ENCODE measurements around the gene MUC20. TPM values are rescaled to one million over a fixed set of nuclear protein-coding genes. Genes with fewer than 3 reads are reported as not detected.
"Not testable (repeated sequence)": the region's sequence is repeated elsewhere in the genome, so short reads cannot be mapped to it uniquely, and the experiment has no call there.

Gene MUC20
- total and polyA plus RNA-seq, 2 experiments from 2014 or later: 0.29 TPM; not detected in 1

- no peak for TF ChIP-seq ZNF462 (CRISPR knock-in tag; IDR thresholded peaks at IDR 0.05)
- TF ChIP-seq JUNB (IDR thresholded peaks at IDR 0.05; ENCODE audit: unreplicated experiment): no peak
- TF ChIP-seq ZNF331 (CRISPR knock-in tag; IDR thresholded peaks at IDR 0.05; ENCODE audit: low read depth): no peak
- no peak for TF ChIP-seq EZH2 (IDR thresholded peaks at IDR 0.05; ENCODE audit: low read depth, unreplicated experiment)
- no peak for TF ChIP-seq STAT1 (IDR thresholded peaks at IDR 0.05; ENCODE audit: unreplicated experiment)
- no peak for TF ChIP-seq NANOG (IDR thresholded peaks at IDR 0.05; ENCODE audit: borderline replicate concordance)
- TF ChIP-seq ETS1 (IDR thresholded peaks at IDR 0.05): no peak
- no peak for TF ChIP-seq EZH2phosphoT487 (IDR thresholded peaks at IDR 0.05; ENCODE audit: unreplicated experiment)
- TF ChIP-seq CREB1 (CRISPR knock-in tag; IDR thresholded peaks at IDR 0.05; ENCODE audit: low read depth): no peak
Measured at GRCh38 chr3:195727606-195728195, 6.9 kb downstream of the MUC20 start (continued).

- not testable (repeated sequence) for H3K79me2 ChIP-seq (replicated peaks; ENCODE audit: insufficient read depth); H3K27me3 Mint-ChIP-seq (ENCODE audit: insufficient read depth, low read depth, poor library complexity); H3K36me3 Mint-ChIP-seq (ENCODE audit: low read depth); ATAC-seq; H4K20me1 ChIP-seq (replicated peaks; ENCODE audit: insufficient read depth); H3K27ac Mint-ChIP-seq; H3K4me2 ChIP-seq; H3K4me1 Mint-ChIP-seq; H3F3A ChIP-seq (replicated peaks; ENCODE audit: low read depth); H3K4me1 ChIP-seq (ENCODE audit: insufficient read depth); H3K36me3 ChIP-seq (ENCODE audit: insufficient read depth); H3K4me3 ChIP-seq; H3K9me2 ChIP-seq (ENCODE audit: insufficient read depth); H3K27me3 ChIP-seq (ENCODE audit: insufficient read depth); H3K4me3 Mint-ChIP-seq; DNase-seq (ENCODE audit: low spot score); H3K9me3 Mint-ChIP-seq; H2AFZ ChIP-seq; H3K27ac ChIP-seq (ENCODE audit: low read depth)
Measured at GRCh38 chr3:195728789-195729188, 8.0 kb downstream of the MUC20 start.
